Measurements from ENCODE around the gene GOT1.

The GOT1 gene

GRCh38 chr10:99353182-99353581 is 77.2 kb downstream of the GOT1 start:
- no peak for DNase-seq

GRCh38 chr10:99347672-99348071 is 82.8 kb downstream of the GOT1 start:
- DNase-seq = no peak

Data from NCI-H2029 (cell line).